ENCODE data around the gene BTG4. TPM values are rescaled to one million over a fixed set of nuclear protein-coding genes. Genes with fewer than 3 reads are reported as not detected.

The BTG4 gene
- total and polyA plus RNA-seq, 2 experiments from 2014 or later, result not detected

- Histone ChIP-seq H3K4me3 (no peak overlapping the region), H3K79me2 (no peaks in the 10 kb centered on the region), H3K9me2 (replicated peaks; ENCODE audit: insufficient read depth) (no peaks in the 10 kb centered on the region), H2AFZ (no peak overlapping the region), H3K27me3 (no peaks in the 10 kb centered on the region), H3K4me2 (no peak overlapping the region), H4K20me1 (ENCODE audit: insufficient read depth, poor library complexity, severe bottlenecking) (no peaks in the 10 kb centered on the region), H3K4me1 (ENCODE audit: insufficient read depth) (no peaks in the 10 kb centered on the region), H3K9me3 (ENCODE audit: low read depth) (no peaks in the 10 kb centered on the region), H3K36me3 (replicated peaks; ENCODE audit: insufficient read depth, low read depth) (no peaks in the 10 kb centered on the region), H3K27ac (no peak overlapping the region)
- no peak for DNase-seq (ENCODE audit: low spot score)
- TF ChIP-seq EZH2phosphoT487 (IDR thresholded peaks at IDR 0.05; ENCODE audit: low read depth, severe bottlenecking, unreplicated experiment), result no peak
- no peak for TF ChIP-seq CTCF (IDR thresholded peaks at IDR 0.05; ENCODE audit: poor library complexity)
- WGBS (ENCODE audit: low lambda C conversion rate, missing lambda C conversion rate), result 62% methylated on average over 8 of the region's 8 CpGs
Measured at GRCh38 chr11:111448414-111448813, 63.8 kb downstream of the BTG4 start.

GRCh38 chr11:111447931-111448330, 64.3 kb downstream of the BTG4 start:
- no peaks in the 10 kb centered on the region for H3K79me2 ChIP-seq
- no peaks in the 10 kb centered on the region for H3K9me2 ChIP-seq (replicated peaks; ENCODE audit: insufficient read depth)
- H3K27ac ChIP-seq, result no peak overlapping the region
- DNase-seq (ENCODE audit: low spot score), result no peak
- WGBS (ENCODE audit: low lambda C conversion rate, missing lambda C conversion rate), result 94% methylated on average over 5 of the region's 5 CpGs
- TF ChIP-seq CTCF (IDR thresholded peaks at IDR 0.05; ENCODE audit: poor library complexity) (no peak), EZH2 (IDR thresholded peaks at IDR 0.05; ENCODE audit: borderline replicate concordance) (no peak), EZH2phosphoT487 (IDR thresholded peaks at IDR 0.05; ENCODE audit: low read depth, severe bottlenecking, unreplicated experiment) (no peak)
- H3K9me3 ChIP-seq (ENCODE audit: low read depth), result no peaks in the 10 kb centered on the region
- no peaks in the 10 kb centered on the region for H3K36me3 ChIP-seq (replicated peaks; ENCODE audit: insufficient read depth, low read depth)
- no peak overlapping the region for H3K4me3 ChIP-seq
- H4K20me1 ChIP-seq (ENCODE audit: insufficient read depth, poor library complexity, severe bottlenecking), result no peaks in the 10 kb centered on the region
- no peak overlapping the region for H2AFZ ChIP-seq
- no peak overlapping the region for H3K4me2 ChIP-seq
- H3K4me1 ChIP-seq (ENCODE audit: insufficient read depth), result no peaks in the 10 kb centered on the region
- H3K27me3 ChIP-seq, result no peaks in the 10 kb centered on the region

- WGBS (ENCODE audit: low lambda C conversion rate, missing lambda C conversion rate), result 81% methylated on average over 4 of the region's 4 CpGs
- H3K4me2 ChIP-seq, result no peak overlapping the region
- H3K9me3 ChIP-seq (ENCODE audit: low read depth), result no peaks in the 10 kb centered on the region
- DNase-seq (ENCODE audit: low spot score), result no peak
- no peaks in the 10 kb centered on the region for H4K20me1 ChIP-seq (ENCODE audit: insufficient read depth, poor library complexity, severe bottlenecking)
- TF ChIP-seq EZH2 (IDR thresholded peaks at IDR 0.05; ENCODE audit: borderline replicate concordance) (no peak), EZH2phosphoT487 (IDR thresholded peaks at IDR 0.05; ENCODE audit: low read depth, severe bottlenecking, unreplicated experiment) (no peak), CTCF (IDR thresholded peaks at IDR 0.05; ENCODE audit: poor library complexity) (no peak)
- no peaks in the 10 kb centered on the region for H3K9me2 ChIP-seq (replicated peaks; ENCODE audit: insufficient read depth)
- H3K36me3 ChIP-seq (replicated peaks; ENCODE audit: insufficient read depth, low read depth), result no peaks in the 10 kb centered on the region
- H2AFZ ChIP-seq, result no peak overlapping the region
- H3K4me3 ChIP-seq, result no peak overlapping the region
- no peaks in the 10 kb centered on the region for H3K27me3 ChIP-seq
- no peaks in the 10 kb centered on the region for H3K79me2 ChIP-seq
- no peaks in the 10 kb centered on the region for H3K4me1 ChIP-seq (ENCODE audit: insufficient read depth)
- H3K27ac ChIP-seq, result no peak overlapping the region
Measured at GRCh38 chr11:111447112-111447471, 65.1 kb downstream of the BTG4 start.
